ENCODE measurements around the gene CHST2.

DNA sequence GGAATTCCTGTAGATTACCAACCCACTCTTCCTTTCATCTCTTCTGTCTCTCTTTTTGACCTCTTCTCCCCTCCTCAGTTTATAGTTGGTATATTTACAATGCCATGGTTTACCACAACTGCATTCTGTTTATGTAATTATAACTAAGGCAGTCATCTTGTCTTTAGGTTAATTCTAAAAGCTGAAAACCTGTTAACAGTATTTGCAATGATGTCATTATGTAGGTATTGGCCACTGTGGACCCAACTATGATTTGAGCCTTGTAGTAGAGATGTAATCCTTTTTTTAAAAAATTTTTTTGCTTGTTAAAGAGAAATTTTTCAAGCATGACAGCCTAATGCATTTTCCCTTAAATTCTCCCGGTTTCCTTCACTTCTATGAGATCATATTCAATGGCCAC is 30.7 kb upstream of the CHST2 start:
- no peak for TF ChIP-seq POLR2AphosphoS5 (IDR thresholded peaks at IDR 0.05; ENCODE audit: low read depth, low read length)
- TF ChIP-seq, protein P1, sequence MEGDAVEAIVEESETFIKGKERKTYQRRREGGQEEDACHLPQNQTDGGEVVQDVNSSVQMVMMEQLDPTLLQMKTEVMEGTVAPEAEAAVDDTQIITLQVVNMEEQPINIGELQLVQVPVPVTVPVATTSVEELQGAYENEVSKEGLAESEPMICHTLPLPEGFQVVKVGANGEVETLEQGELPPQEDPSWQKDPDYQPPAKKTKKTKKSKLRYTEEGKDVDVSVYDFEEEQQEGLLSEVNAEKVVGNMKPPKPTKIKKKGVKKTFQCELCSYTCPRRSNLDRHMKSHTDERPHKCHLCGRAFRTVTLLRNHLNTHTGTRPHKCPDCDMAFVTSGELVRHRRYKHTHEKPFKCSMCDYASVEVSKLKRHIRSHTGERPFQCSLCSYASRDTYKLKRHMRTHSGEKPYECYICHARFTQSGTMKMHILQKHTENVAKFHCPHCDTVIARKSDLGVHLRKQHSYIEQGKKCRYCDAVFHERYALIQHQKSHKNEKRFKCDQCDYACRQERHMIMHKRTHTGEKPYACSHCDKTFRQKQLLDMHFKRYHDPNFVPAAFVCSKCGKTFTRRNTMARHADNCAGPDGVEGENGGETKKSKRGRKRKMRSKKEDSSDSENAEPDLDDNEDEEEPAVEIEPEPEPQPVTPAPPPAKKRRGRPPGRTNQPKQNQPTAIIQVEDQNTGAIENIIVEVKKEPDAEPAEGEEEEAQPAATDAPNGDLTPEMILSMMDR (IDR thresholded peaks at IDR 0.05): no peak
